SU-DHL-6 (cell line): ENCODE measurements around the gene IFNAR2.
"Not testable (repeated sequence)": the region's sequence is repeated elsewhere in the genome, so short reads cannot be mapped to it uniquely, and the experiment has no call there.

Experiments used
- H2AFZ ChIP-seq: fragments of 200-600 bp; sonication (generic); 2 replicates; pipeline ENCODE4 v1.6.1; 2014; ENCODE audit warnings: low read depth, mild to moderate bottlenecking, moderate library complexity, mixed read lengths, antibody characterized with exemption, low read length; ENCODE audit not compliant: severe bottlenecking
- H3F3A ChIP-seq: fragments of 200-600 bp; shearing (Covaris generic); 2 replicates; pipeline ENCODE4 v1.6.0; 2016; ENCODE audit warnings: antibody characterized with exemption, mild to moderate bottlenecking; ENCODE audit not compliant: insufficient read depth
- H3K27ac ChIP-seq: fragments of 200-600 bp; sonication (generic); 2 replicates; pipeline ENCODE4 v1.5.1; 2016; ENCODE audit warnings: low read depth, mild to moderate bottlenecking, low read length, moderate library complexity, mixed read lengths
- H3K27me3 ChIP-seq: fragments of 200-600 bp; sonication (generic), shearing (Covaris generic); 2 replicates; pipeline ENCODE4 v1.6.0; 2014; ENCODE audit warnings: mild to moderate bottlenecking, low read length
- H3K36me3 ChIP-seq: fragments of 200-600 bp; sonication (generic); 2 replicates; pipeline ENCODE4 v1.6.1; 2014; ENCODE audit warnings: mild to moderate bottlenecking, low read length, mixed read lengths
- H3K4me2 ChIP-seq: fragments of 300-600, 200-600 bp; shearing (Covaris generic), sonication (generic); 2 replicates; pipeline ENCODE4 v1.6.0; 2014; ENCODE audit warnings: low read length, low read depth, mild to moderate bottlenecking; ENCODE audit not compliant: poor library complexity, severe bottlenecking
- H3K4me3 ChIP-seq: fragments of 200-600 bp; sonication (generic); 2 replicates; pipeline ENCODE4 v1.5.1; 2014; ENCODE audit warnings: antibody characterized with exemption, low read length, mild to moderate bottlenecking, mixed read lengths; ENCODE audit not compliant: insufficient read depth, poor library complexity, severe bottlenecking
- H3K79me2 ChIP-seq: fragments of 200-600 bp; sonication (generic); 2 replicates; pipeline ENCODE4 v1.6.1; 2014; ENCODE audit warnings: mild to moderate bottlenecking, low read length, moderate library complexity; ENCODE audit not compliant: insufficient read depth
- H3K9ac ChIP-seq: fragments of 200-600 bp; sonication (generic); 2 replicates; pipeline ENCODE4 v1.7.0; 2014; ENCODE audit warnings: mild to moderate bottlenecking, low read length
- H3K9me2 ChIP-seq: fragments of 200-600 bp; sonication (generic); replicated peaks from 2 replicates; pipeline ENCODE4 v1.6.1; 2014; ENCODE audit warnings: low read length; ENCODE audit not compliant: insufficient read depth
- H3K9me3 ChIP-seq: fragments of 200-600 bp; sonication (generic); 2 replicates; pipeline ENCODE4 v1.6.1; 2014; ENCODE audit warnings: low read length, mixed read lengths; ENCODE audit not compliant: insufficient read depth
- H4K20me1 ChIP-seq: fragments of 200-600 bp; sonication (generic); 2 replicates; pipeline ENCODE4 v1.6.1; 2014; ENCODE audit warnings: low read depth, mild to moderate bottlenecking, antibody characterized with exemption, low read length, moderate library complexity, mixed read lengths
- CTCF ChIP-seq: fragments of 200-600 bp; sonication (generic); IDR thresholded peaks from one replicate; pipeline ENCODE4 v1.5.1; 2017; ENCODE audit warnings: antibody characterized with exemption, mild to moderate bottlenecking, low read length, moderate library complexity; ENCODE audit not compliant: insufficient read depth, poor library complexity, severe bottlenecking
- EZH2phosphoT487 ChIP-seq: fragments of 200-600 bp; sonication (generic), shearing (Covaris generic); conservative IDR thresholded peaks from 2 replicates; pipeline ENCODE4 v1.6.1; 2018; ENCODE audit warnings: mild to moderate bottlenecking, antibody characterized with exemption, low read length, moderate library complexity, mixed read lengths

Gene IFNAR2

GRCh38 chr21:33241846-33242245 lies 12.1 kb downstream of the IFNAR2 start:
- Histone ChIP-seq H3K9me2 (no peaks in the 10 kb centered on the region), H3K36me3 (peaks cover 19% of the 10 kb centered on the region), H3F3A (peaks cover 14% of the 10 kb centered on the region), H3K79me2 (peaks cover 57% of the 10 kb centered on the region), H3K27me3 (no peaks in the 10 kb centered on the region), H3K9me3 (no peaks in the 10 kb centered on the region), H2AFZ (no peak overlapping the region), H3K9ac (no peak overlapping the region), H3K4me2 (no peak overlapping the region), H4K20me1 (no peaks in the 10 kb centered on the region), H3K4me3 (no peak overlapping the region), H3K27ac (no peak overlapping the region)
- TF ChIP-seq EZH2phosphoT487 = no peak
- TF ChIP-seq CTCF = no peak

- Histone ChIP-seq H3K79me2 (peaks cover 47% of the 10 kb centered on the region), H3K36me3 (peaks cover 25% of the 10 kb centered on the region)
- not testable (repeated sequence) for H3K9me3 ChIP-seq, H2AFZ ChIP-seq, H3K27ac ChIP-seq, H3K9ac ChIP-seq, H3K9me2 ChIP-seq, H4K20me1 ChIP-seq, H3K4me2 ChIP-seq, H3F3A ChIP-seq, H3K27me3 ChIP-seq, H3K4me3 ChIP-seq
Measured at GRCh38 chr21:33242846-33243245, 13.1 kb downstream of the IFNAR2 start.

- H3K4me2 ChIP-seq = no peak overlapping the region
- peaks cover 32% of the 10 kb centered on the region for H3K36me3 ChIP-seq
- H3K4me3 ChIP-seq = no peak overlapping the region
Measured at GRCh38 chr21:33244082-33244778, 14.5 kb downstream of the IFNAR2 start.

More at GRCh38 chr21:33244082-33244778, 14.5 kb downstream of the IFNAR2 start:
- H4K20me1 ChIP-seq = no peaks in the 10 kb centered on the region
- H3F3A ChIP-seq = no peaks in the 10 kb centered on the region
- H3K9ac ChIP-seq = no peak overlapping the region
- TF ChIP-seq CTCF = no peak
- no peak for TF ChIP-seq EZH2phosphoT487
- no peak overlapping the region for H2AFZ ChIP-seq
- no peaks in the 10 kb centered on the region for H3K27me3 ChIP-seq
- H3K9me3 ChIP-seq = no peaks in the 10 kb centered on the region
- no peaks in the 10 kb centered on the region for H3K9me2 ChIP-seq
- peaks cover 34% of the 10 kb centered on the region for H3K79me2 ChIP-seq
- H3K27ac ChIP-seq = no peak overlapping the region
